Pancreas (tissue), 10 donors: Measurements from ENCODE around the gene RAB3GAP1. TPM values are rescaled to one million over a fixed set of nuclear protein-coding genes. Genes with fewer than 3 reads are reported as not detected.

Experiments used
- ATAC-seq, 4 donors: fragments of 200-7000 bp; cut with Tn5 transposase; one replicate each; pipeline versions ENCODE4 v1.8.0 to v1.9.1; 2020; ENCODE audit warnings: mild to moderate bottlenecking in 4 of 4, moderate library complexity in 4 of 4
- DNase-seq, 6 donors: peaks; one replicate each; pipeline ENCODE4 v3.0.0-alpha.2; 2020
- FAIRE-seq: peaks from 2 replicates; lab custom pipeline; 2012; peaks lifted over from hg19 to GRCh38; lab: Jason Lieb, UNC
- H3K27ac ChIP-seq, 4 donors: fragments of 200-600 bp; sonication (generic); 1 replicate in 3 of 4; 2 replicates in 1 of 4; pipeline versions ENCODE4 v1.5.0 to v1.8.0; 2020
- H3K27me3 ChIP-seq, 4 donors: fragments of 200-600 bp; one replicate each; pipeline ENCODE4 v1.8.0; 2021
- H3K36me3 ChIP-seq, 3 donors: fragments of 200-600 bp; sonication (generic) in 1 of 3; one replicate each; pipeline versions ENCODE4 v1.5.0 to v1.8.0; 2020 to 2021
- H3K4me1 ChIP-seq, 3 donors: fragments of 200-600 bp; one replicate each; pipeline ENCODE4 v1.8.0; 2021
- H3K4me3 ChIP-seq, 4 donors: fragments of 200-600 bp; sonication (generic) in 2 of 4; one replicate each; pipeline versions ENCODE4 v1.5.0 to v1.8.0; 2020 to 2021
- H3K9me3 ChIP-seq, 4 donors: fragments of 200-600 bp; one replicate each; pipeline ENCODE4 v1.8.0; 2021
- CTCF ChIP-seq, 4 donors: fragments of 200-600 bp; sonication (generic) in 3 of 4; IDR thresholded peaks; one replicate each; pipeline versions ENCODE4 v1.5.0 to v1.8.0; 2021; ENCODE audit warnings: antibody characterized with exemption in 4 of 4
- WGBS, 2 donors: extraction: QIAGEN DNeasy Blood & Tissue Kit; methylation state at CpG; one replicate each; pipeline ENCODE4 v1.1.7; 2013; 5-methylcytosine and 5-hydroxymethylcytosine counted together
- intact Hi-C, 3 donors: fragments of 100-400 bp; cut with DNase I; formaldehyde crosslinking; loops; one replicate each; pipeline versions ENCODE4 v1.11.1 to v1.14.2; 2022
- polyA plus RNA-seq, 2 donors: library from polyadenylated mRNA; stranded (reverse); fragments of 200-250 nt; gene quantifications; one replicate each; pipeline ENCODE4 v1.2.3, GENCODE V29; 2013
- total RNA-seq, 6 donors: library from RNA; stranded (reverse); fragmentation: NEBNext Ultra II Directional in 4 of 6; extraction: Animal tissue kit (Norgen Biotek cat#: 25700) in 4 of 6; gene quantifications; one replicate each; pipeline versions ENCODE4 v1.2.1 to v1.2.4, GENCODE V29; 2021 to 2023
- donor health status: healthy with polysubstance abuse.
- donor health status: DM: no; HTN: no; CAD: no; lungs with moderate emphysema.
- donor health status: DM: no; HTN: no; CAD: no.
- donor health status: control.
- donor health status: control.
- donor health status: Bipolar disorder and iron deficiency.
- donor health status: DM: yes; HTN: yes; CAD: no.
- donor health status: DM: no; HTN: no; CAD: no.
- donor health status: DM: no; HTN: no; CAD: no.
- donor health status: DM: yes; HTN: yes; CAD: no.

RAB3GAP1 gene
- total and polyA plus RNA-seq, 8 donors: 10.3 to 25.5 (median 22.3) TPM

- FAIRE-seq: peak; percentile 13
- intact Hi-C loops: no loop called here
- Histone ChIP-seq H3K4me1 (peaks cover 5 to 11% (median 9%) of the 10 kb centered on the region in 3 donors), H3K27ac (no peak overlapping the region), H3K4me3 (no peak overlapping the region), H3K36me3 (peaks cover 0 to 55% (median 12%) of the 10 kb centered on the region in 3 donors), H3K27me3 (no peaks in the 10 kb centered on the region), H3K9me3 (no peaks in the 10 kb centered on the region)
- no peak for TF ChIP-seq CTCF (IDR thresholded peaks at IDR 0.05)
- WGBS, 2 donors: 95 to 96% methylated on average over 2 of the region's 2 CpGs
- ATAC-seq: no peak
- DNase-seq: no peak
These were observed 73.8 kb downstream of the RAB3GAP1 start for GRCh38 chr2:135125940-135126339.

GRCh38 chr2:135130751-135131150 is 78.7 kb downstream of the RAB3GAP1 start:
- DNase-seq: no peak
- Histone ChIP-seq H3K27ac (no peak overlapping the region), H3K4me1 (no peaks in the 10 kb centered on the region), H3K4me3 (no peak overlapping the region), H3K27me3 (no peaks in the 10 kb centered on the region), H3K9me3 (no peaks in the 10 kb centered on the region), H3K36me3 (peaks cover 0 to 64% (median 17%) of the 10 kb centered on the region in 3 donors)
- no peak for ATAC-seq
- WGBS, 2 donors: 95% methylated on average over 2 of the region's 2 CpGs
- intact Hi-C loops: no loop called here
- no peak for FAIRE-seq
- TF ChIP-seq CTCF (IDR thresholded peaks at IDR 0.05): no peak

GRCh38 chr2:135132314-135132713 is 80.2 kb downstream of the RAB3GAP1 start:
- Histone ChIP-seq H3K9me3 (no peaks in the 10 kb centered on the region), H3K4me3 (no peak overlapping the region), H3K27me3 (no peaks in the 10 kb centered on the region), H3K27ac (no peak overlapping the region), H3K36me3 (peaks cover 0 to 62% (median 14%) of the 10 kb centered on the region in 3 donors), H3K4me1 (no peaks in the 10 kb centered on the region)
- 90 to 93% methylated on average over 1 of the region's 1 CpG for WGBS, 2 donors
- intact Hi-C loops: no loop called here
- ATAC-seq: no peak
- no peak for DNase-seq
- FAIRE-seq: no peak
- no peak for TF ChIP-seq CTCF (IDR thresholded peaks at IDR 0.05)

GRCh38 chr2:135140606-135141005 is 88.5 kb downstream of the RAB3GAP1 start:
- DNase-seq (no peak), FAIRE-seq (no peak), ATAC-seq (no peak)
- intact Hi-C loops: no loop called here
- H3K36me3 ChIP-seq: peaks cover 0 to 26% (median 4%) of the 10 kb centered on the region in 3 donors
- no peak overlapping the region for H3K27ac ChIP-seq
- no peaks in the 10 kb centered on the region for H3K9me3 ChIP-seq
- no peak for TF ChIP-seq CTCF (IDR thresholded peaks at IDR 0.05)
- no peaks in the 10 kb centered on the region for H3K27me3 ChIP-seq
- no peaks in the 10 kb centered on the region for H3K4me1 ChIP-seq
- no peak overlapping the region for H3K4me3 ChIP-seq

GRCh38 chr2:135142323-135142722 is 90.2 kb downstream of the RAB3GAP1 start:
- intact Hi-C loops: no loop called here
- TF ChIP-seq CTCF (IDR thresholded peaks at IDR 0.05): no peak
- H3K9me3 ChIP-seq: no peaks in the 10 kb centered on the region
- WGBS, 2 donors: 91 to 94% methylated on average over 1 of the region's 1 CpG
- ATAC-seq: no peak
- H3K27me3 ChIP-seq: no peaks in the 10 kb centered on the region
- no peak overlapping the region for H3K4me3 ChIP-seq
- H3K27ac ChIP-seq: no peak overlapping the region
- no peak for FAIRE-seq
- no peaks in the 10 kb centered on the region for H3K4me1 ChIP-seq
- peaks cover 0 to 11% (median 4%) of the 10 kb centered on the region in 3 donors for H3K36me3 ChIP-seq
- DNase-seq: no peak
